HG03378 (cell line): ENCODE results near the gene RBM20.
"Not testable (repeated sequence)": the region's sequence is repeated elsewhere in the genome, so short reads cannot be mapped to it uniquely, and the experiment has no call there.

Experiments
- ATAC-seq: cut with Tn5 transposase; IDR thresholded peaks from one replicate; pipeline ENCODE4 v1.9.1; 2021; ENCODE audit warnings: mild to moderate bottlenecking, moderate library complexity; ENCODE audit not compliant: unreplicated experiment

The RBM20 gene

GRCh38 chr10:110758128-110758765, 114.1 kb downstream of the RBM20 start:
- ATAC-seq, result no peak

- ATAC-seq, result no peak
Measured at GRCh38 chr10:110758898-110759297, 114.8 kb downstream of the RBM20 start.

GRCh38 chr10:110759523-110759922, 115.4 kb downstream of the RBM20 start:
- ATAC-seq, result no peak

DNA sequence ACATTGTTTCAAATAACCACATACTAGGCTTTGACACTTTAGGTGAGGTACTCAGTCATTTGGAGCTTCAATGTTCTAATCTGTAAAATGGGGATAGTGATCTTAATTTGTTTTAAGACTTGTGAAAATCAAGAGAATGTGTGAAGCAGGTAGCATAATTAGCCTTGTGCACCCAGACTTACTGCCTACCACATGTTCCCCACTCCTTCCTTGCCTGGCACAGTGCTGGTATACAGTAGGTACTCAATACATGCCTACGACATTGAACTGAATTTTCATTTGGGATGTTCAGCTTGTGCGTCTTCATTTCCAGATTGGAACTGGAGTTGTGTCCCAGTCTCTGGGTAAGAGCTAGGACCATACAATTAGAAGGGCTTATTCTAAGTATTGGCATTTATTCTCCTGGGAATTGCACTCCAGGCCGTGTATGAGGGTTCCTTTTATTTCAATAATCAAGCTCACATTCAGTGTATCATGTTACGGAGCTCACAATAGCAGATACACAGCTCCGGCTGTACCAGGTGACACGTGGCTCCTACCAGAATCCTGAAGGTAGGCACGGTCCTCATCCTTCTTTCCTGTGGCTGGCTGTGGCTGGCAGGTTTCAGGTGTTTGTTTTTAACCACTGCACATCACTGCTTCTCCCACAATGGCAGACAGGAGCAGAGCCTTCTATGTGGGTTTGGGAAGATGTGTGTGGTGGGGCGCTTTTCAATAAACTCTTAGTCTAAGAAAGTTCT, 118.1 kb downstream of the RBM20 start:
- ATAC-seq, result no peak

DNA sequence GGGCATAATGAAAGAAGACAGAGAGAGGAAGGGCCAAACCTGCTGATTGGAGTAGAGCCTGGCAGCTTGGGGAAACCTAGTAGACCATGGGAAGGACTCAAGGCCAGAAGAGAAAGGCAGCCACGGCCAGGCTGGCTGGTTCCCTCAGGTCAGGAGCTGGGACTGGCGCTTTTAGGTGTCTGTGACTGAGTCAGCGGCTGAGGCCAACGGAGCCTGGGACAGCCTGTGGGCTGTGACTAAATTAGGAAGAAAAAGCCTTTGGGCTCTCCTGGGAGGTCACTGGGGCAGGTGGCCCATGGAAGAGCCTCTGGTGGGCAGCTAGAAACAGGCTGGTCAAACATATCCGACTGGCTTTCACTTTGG, 118.7 kb downstream of the RBM20 start:
- no peak for ATAC-seq

- ATAC-seq, result no peak
Measured at GRCh38 chr10:110764378-110764777, 120.2 kb downstream of the RBM20 start.

- no peak for ATAC-seq
Measured at GRCh38 chr10:110764793-110765512, 120.8 kb downstream of the RBM20 start.

DNA sequence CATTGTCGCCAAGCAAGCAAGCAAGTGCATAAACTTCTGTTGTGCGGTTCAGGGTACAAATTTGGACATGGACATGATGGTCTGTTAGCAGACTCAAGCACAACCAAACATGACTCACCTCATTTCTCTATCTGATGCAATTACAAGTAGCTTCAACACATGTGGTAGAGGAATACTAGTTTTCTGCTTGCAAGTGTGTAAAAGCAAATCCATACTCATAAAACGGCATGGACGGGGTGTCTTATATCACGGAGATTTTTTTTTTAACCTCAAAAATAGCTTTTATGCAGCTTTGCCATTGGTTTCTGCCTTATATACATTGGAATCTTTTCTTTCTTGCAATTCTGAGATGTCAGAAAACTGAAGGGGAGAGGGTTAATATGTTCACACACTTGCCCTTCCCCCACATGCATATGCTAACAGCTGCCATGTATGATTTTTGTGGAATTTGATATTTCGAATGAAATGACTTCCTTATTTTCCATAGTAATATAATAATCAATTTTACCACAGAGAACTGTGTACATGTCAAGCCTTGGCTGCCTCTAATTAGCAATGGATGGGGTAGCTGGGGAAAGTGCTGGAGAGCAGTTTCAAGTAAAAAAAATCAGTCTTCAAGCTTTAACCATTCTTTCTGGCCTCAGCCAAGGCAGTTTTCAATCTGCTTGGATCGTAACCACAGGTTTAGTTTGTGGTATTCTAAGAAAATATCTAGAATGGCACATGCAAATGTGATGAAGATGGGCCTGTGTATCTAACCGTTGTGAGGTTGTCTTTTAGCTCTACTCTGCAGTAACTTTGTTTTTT, 121.6 kb downstream of the RBM20 start:
- ATAC-seq, result no peak

- ATAC-seq, result not testable (repeated sequence)
Measured at GRCh38 chr10:110767601-110768000, 123.5 kb downstream of the RBM20 start.

GRCh38 chr10:110770243-110770642, 126.1 kb downstream of the RBM20 start:
- ATAC-seq, result no peak

- ATAC-seq, result no peak
Measured at GRCh38 chr10:110771486-110771885, 127.3 kb downstream of the RBM20 start.

DNA sequence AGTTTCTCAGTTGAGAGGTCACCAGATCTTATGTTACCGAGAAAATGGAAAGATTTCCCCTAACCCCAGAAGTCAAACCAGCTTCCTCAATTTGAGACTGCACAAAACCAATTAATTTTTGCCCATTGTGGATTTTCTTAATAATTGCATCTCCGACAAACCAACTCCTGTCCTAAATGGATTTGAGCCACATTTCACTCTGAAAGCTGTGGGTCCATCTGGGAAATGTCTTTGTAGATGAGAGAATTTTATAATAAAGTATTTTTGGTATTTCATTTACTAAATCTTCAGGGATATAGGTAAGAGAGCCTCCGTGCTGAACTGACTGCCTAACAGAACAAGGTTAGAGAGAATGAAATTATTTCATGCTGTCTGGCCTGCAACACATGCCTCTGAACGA, 127.9 kb downstream of the RBM20 start:
- ATAC-seq, result no peak

GRCh38 chr10:110772454-110773025, 128.4 kb downstream of the RBM20 start:
- ATAC-seq, result no peak

DNA sequence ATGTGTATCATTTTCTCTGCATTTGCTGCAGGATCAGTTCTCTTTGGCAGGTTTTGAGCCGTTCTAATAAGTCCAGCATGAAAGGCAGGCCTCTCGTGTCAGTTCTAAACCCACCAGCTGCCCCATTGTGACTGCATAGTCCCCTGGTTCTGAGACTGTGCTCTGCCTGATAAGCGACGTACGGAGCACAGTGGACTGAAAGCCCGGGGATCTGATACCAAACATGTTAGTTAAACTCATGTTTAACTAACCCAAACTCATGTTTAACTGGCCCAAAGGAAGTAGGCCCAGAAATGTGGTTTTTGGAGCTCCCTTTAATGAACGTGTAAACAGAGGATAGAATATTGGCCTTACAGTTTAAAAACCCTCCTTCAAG, 129.5 kb downstream of the RBM20 start:
- ATAC-seq, result no peak

- ATAC-seq, result peak; percentile 98
Measured at GRCh38 chr10:110774069-110775019, 130.2 kb downstream of the RBM20 start.

GRCh38 chr10:110775020-110775375, 130.9 kb downstream of the RBM20 start:
- ATAC-seq, result no peak

DNA sequence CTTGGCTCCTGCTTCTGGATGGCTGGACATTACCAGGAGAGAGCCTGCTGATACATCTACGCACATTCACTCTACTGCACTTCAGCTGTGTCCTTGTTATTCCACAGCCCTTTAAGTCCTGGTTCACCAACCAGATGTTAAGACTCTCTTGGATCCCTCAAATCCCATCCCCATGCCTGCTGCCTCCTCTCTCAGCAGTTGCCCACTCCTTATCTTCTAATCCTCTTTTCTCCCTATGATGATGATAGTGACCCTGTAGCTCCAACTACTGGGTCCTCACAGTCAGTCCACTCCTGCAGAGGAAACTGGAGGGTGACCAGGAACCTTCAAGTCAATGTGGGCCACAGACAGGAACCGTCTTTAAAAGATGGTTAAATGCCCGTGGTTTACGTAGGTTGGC, 131.3 kb downstream of the RBM20 start:
- ATAC-seq, result no peak

- no peak for ATAC-seq
Measured at GRCh38 chr10:110777017-110777416, 132.9 kb downstream of the RBM20 start.

DNA sequence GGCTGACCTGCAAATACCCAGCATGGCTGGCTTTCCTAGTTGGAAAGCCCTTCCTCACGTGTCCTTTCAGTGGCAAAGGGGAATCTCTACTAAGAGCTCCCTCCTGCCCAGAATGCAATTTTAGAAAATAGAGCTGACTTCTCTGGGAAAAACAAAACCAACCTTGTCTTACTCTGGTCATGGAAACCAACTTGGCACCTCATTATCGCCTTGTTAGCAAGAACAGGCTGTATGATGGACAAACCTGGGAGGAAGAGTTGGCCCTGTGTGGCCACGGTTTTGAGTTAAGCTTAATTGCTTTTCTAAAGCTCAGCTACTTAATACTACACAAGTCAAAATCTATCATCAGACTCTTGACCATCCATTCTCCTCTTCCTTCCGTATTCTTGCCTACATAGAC, 133.5 kb downstream of the RBM20 start:
- ATAC-seq, result no peak

DNA sequence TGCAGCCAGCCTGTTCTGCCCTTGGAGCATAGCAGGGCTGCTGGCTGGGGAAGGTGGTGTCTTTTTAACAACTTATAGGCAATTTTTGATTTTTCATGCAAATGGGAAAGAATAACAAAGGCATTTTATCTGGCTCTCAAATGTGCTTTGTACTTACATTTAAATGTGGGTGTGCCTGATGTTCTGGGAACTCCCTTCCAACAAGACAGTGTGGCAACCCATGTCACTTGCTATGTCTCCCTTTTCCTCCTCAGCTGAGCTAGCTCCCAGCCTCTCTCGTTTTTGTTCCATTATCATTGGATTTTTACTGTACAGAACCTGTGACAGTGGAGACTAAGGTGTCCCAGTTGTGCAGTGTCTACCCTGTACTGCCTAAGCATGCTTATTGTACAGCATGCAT, 134.1 kb downstream of the RBM20 start:
- no peak for ATAC-seq
